ENCODE data around the gene NOL3. TPM values are rescaled to one million over a fixed set of nuclear protein-coding genes. Genes with fewer than 3 reads are reported as not detected.

NOL3 gene
- total RNA-seq, 1 experiment from 2014 or later = 8.5 TPM

- TF ChIP-seq MAX (CRISPR knock-in tag; IDR thresholded peaks at IDR 0.05) = no peak
- TF ChIP-seq FOXP1 (CRISPR knock-in tag; IDR thresholded peaks at IDR 0.05; ENCODE audit: borderline replicate concordance) = no peak
- TF ChIP-seq, protein P1, sequence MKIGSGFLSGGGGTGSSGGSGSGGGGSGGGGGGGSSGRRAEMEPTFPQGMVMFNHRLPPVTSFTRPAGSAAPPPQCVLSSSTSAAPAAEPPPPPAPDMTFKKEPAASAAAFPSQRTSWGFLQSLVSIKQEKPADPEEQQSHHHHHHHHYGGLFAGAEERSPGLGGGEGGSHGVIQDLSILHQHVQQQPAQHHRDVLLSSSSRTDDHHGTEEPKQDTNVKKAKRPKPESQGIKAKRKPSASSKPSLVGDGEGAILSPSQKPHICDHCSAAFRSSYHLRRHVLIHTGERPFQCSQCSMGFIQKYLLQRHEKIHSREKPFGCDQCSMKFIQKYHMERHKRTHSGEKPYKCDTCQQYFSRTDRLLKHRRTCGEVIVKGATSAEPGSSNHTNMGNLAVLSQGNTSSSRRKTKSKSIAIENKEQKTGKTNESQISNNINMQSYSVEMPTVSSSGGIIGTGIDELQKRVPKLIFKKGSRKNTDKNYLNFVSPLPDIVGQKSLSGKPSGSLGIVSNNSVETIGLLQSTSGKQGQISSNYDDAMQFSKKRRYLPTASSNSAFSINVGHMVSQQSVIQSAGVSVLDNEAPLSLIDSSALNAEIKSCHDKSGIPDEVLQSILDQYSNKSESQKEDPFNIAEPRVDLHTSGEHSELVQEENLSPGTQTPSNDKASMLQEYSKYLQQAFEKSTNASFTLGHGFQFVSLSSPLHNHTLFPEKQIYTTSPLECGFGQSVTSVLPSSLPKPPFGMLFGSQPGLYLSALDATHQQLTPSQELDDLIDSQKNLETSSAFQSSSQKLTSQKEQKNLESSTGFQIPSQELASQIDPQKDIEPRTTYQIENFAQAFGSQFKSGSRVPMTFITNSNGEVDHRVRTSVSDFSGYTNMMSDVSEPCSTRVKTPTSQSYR (CRISPR knock-in tag; IDR thresholded peaks at IDR 0.05) = no peak
- TF ChIP-seq GABPB1 (CRISPR knock-in tag; IDR thresholded peaks at IDR 0.05) = no peak
- TF ChIP-seq HMGXB4 (CRISPR knock-in tag; IDR thresholded peaks at IDR 0.05) = no peak
- TF ChIP-seq EMX1 (CRISPR knock-in tag; IDR thresholded peaks at IDR 0.05) = no peak
- TF ChIP-seq ZNF232 (CRISPR knock-in tag; IDR thresholded peaks at IDR 0.05) = no peak
Observed at GRCh38 chr16:67128887-67129286, 41.5 kb upstream of the NOL3 start (continued).

DNA sequence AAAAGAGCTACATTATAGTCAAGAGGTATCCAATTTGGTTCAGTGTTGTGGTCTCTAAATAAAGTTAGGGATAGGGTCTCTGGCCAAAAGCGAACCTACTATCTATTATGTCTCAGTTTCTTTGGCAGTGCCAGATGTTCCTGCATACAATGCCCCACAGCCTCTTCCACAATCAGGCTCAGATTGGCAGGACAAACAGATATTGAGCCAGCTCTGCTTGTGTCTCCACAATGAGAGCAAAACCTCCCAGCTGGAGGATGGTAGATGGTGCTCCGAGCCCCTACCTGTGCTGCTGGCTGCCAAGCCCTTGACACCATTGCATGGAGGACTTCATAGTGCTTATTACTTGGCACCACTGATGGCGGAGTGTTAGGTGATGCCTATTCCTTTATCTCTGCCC lies 40.9 kb upstream of the NOL3 start:
- ATAC-seq (no peak), DNase-seq (ENCODE audit: low spot score) (no peak)
- ChIA-PET CTCF (interaction anchor here (0.9 to 1.8 kb wide), 5 partner anchors 22 to 169 kb away, joined by 3 to 7 read pairs (median 4); partner anchors contain the start of gene B3GNT9), POLR2A (no interaction called here)
- no peak overlapping the region for H3K4me3 Mint-ChIP-seq
- no peaks in the 10 kb centered on the region for H3K27me3 Mint-ChIP-seq (ENCODE audit: low read depth)
- peaks cover 32% of the 10 kb centered on the region for H3K36me3 Mint-ChIP-seq
- H3K27ac Mint-ChIP-seq = no peak overlapping the region
- TF ChIP-seq TEAD1 (CRISPR knock-in tag; IDR thresholded peaks at IDR 0.05) (no peak), PRRX2 (CRISPR knock-in tag; IDR thresholded peaks at IDR 0.05) (no peak), MXD4 (CRISPR knock-in tag; IDR thresholded peaks at IDR 0.05; ENCODE audit: borderline replicate concordance) (no peak), GRHL2 (CRISPR knock-in tag; IDR thresholded peaks at IDR 0.05; ENCODE audit: insufficient replicate concordance, severe bottlenecking) (no peak), ETV6 (CRISPR knock-in tag; IDR thresholded peaks at IDR 0.05) (no peak)
- TF ChIP-seq, protein P2, sequence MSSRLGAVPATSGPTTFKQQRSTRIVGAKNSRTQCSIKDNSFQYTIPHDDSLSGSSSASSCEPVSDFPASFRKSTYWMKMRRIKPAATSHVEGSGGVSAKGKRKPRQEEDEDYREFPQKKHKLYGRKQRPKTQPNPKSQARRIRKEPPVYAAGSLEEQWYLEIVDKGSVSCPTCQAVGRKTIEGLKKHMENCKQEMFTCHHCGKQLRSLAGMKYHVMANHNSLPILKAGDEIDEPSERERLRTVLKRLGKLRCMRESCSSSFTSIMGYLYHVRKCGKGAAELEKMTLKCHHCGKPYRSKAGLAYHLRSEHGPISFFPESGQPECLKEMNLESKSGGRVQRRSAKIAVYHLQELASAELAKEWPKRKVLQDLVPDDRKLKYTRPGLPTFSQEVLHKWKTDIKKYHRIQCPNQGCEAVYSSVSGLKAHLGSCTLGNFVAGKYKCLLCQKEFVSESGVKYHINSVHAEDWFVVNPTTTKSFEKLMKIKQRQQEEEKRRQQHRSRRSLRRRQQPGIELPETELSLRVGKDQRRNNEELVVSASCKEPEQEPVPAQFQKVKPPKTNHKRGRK (CRISPR knock-in tag; IDR thresholded peaks at IDR 0.05; ENCODE audit: borderline replicate concordance) = no peak
- TF ChIP-seq, protein P1 (CRISPR knock-in tag; IDR thresholded peaks at IDR 0.05) = no peak
- no peaks in the 10 kb centered on the region for H3K4me1 Mint-ChIP-seq
- H3K9me3 Mint-ChIP-seq = no peaks in the 10 kb centered on the region

DNA sequence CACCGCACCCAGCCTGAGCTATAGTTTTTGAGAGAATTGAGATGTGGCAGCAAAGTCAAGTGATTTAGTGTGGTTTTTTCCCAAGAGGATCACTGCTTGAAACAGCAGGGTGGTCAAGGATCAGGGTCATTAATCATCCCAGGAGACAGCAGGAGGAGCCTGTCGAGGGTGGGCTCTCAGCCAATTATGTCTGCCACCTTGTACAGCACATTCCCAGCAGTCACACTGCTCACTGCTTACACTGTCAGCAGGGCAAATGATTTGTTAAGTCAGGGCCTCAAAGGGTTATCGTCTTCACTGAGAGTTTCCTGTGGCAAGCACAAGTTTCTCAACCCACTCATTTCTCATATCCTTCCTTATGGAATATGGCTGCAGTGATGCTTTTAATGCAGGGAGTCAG lies 32.7 kb upstream of the NOL3 start:
- Mint-ChIP-seq H3K4me1 (no peaks in the 10 kb centered on the region), H3K9me3 (no peaks in the 10 kb centered on the region), H3K4me3 (no peak overlapping the region), H3K36me3 (peaks cover 49% of the 10 kb centered on the region), H3K27me3 (ENCODE audit: low read depth) (no peaks in the 10 kb centered on the region), H3K27ac (no peak overlapping the region)
- ATAC-seq = no peak
- no peak for DNase-seq (ENCODE audit: low spot score)
- ChIA-PET POLR2A (no interaction called here), CTCF (interaction anchor here (0.9 kb wide), 1 partner anchor 60 kb away, joined by 3 read pairs; no protein-coding TSS in a partner anchor)
- TF ChIP-seq RELA (CRISPR knock-in tag; IDR thresholded peaks at IDR 0.05; ENCODE audit: borderline replicate concordance) = no peak
- no peak for TF ChIP-seq NR2C2 (CRISPR knock-in tag; IDR thresholded peaks at IDR 0.05)
- no peak for TF ChIP-seq EMX1 (CRISPR knock-in tag; IDR thresholded peaks at IDR 0.05)
- TF ChIP-seq CBFB (CRISPR knock-in tag; IDR thresholded peaks at IDR 0.05; ENCODE audit: low read depth) = no peak
- TF ChIP-seq NR3C1 (CRISPR knock-in tag; conservative IDR thresholded peaks at IDR 0.05; ENCODE audit: low read depth) = no peak
- TF ChIP-seq, protein P3, sequence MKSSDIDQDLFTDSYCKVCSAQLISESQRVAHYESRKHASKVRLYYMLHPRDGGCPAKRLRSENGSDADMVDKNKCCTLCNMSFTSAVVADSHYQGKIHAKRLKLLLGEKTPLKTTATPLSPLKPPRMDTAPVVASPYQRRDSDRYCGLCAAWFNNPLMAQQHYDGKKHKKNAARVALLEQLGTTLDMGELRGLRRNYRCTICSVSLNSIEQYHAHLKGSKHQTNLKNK (CRISPR knock-in tag; IDR thresholded peaks at IDR 0.05) = no peak
- TF ChIP-seq KAT7 (CRISPR knock-in tag; IDR thresholded peaks at IDR 0.05; ENCODE audit: borderline replicate concordance) = no peak
- TF ChIP-seq, protein P4, sequence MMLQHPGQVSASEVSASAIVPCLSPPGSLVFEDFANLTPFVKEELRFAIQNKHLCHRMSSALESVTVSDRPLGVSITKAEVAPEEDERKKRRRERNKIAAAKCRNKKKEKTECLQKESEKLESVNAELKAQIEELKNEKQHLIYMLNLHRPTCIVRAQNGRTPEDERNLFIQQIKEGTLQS (CRISPR knock-in tag; conservative IDR thresholded peaks at IDR 0.05) = no peak
- TF ChIP-seq, protein P5, sequence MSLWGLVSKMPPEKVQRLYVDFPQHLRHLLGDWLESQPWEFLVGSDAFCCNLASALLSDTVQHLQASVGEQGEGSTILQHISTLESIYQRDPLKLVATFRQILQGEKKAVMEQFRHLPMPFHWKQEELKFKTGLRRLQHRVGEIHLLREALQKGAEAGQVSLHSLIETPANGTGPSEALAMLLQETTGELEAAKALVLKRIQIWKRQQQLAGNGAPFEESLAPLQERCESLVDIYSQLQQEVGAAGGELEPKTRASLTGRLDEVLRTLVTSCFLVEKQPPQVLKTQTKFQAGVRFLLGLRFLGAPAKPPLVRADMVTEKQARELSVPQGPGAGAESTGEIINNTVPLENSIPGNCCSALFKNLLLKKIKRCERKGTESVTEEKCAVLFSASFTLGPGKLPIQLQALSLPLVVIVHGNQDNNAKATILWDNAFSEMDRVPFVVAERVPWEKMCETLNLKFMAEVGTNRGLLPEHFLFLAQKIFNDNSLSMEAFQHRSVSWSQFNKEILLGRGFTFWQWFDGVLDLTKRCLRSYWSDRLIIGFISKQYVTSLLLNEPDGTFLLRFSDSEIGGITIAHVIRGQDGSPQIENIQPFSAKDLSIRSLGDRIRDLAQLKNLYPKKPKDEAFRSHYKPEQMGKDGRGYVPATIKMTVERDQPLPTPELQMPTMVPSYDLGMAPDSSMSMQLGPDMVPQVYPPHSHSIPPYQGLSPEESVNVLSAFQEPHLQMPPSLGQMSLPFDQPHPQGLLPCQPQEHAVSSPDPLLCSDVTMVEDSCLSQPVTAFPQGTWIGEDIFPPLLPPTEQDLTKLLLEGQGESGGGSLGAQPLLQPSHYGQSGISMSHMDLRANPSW (CRISPR knock-in tag; conservative IDR thresholded peaks at IDR 0.05; ENCODE audit: low read depth) = no peak
